Measurements from ENCODE around the gene S100A6.

DNA sequence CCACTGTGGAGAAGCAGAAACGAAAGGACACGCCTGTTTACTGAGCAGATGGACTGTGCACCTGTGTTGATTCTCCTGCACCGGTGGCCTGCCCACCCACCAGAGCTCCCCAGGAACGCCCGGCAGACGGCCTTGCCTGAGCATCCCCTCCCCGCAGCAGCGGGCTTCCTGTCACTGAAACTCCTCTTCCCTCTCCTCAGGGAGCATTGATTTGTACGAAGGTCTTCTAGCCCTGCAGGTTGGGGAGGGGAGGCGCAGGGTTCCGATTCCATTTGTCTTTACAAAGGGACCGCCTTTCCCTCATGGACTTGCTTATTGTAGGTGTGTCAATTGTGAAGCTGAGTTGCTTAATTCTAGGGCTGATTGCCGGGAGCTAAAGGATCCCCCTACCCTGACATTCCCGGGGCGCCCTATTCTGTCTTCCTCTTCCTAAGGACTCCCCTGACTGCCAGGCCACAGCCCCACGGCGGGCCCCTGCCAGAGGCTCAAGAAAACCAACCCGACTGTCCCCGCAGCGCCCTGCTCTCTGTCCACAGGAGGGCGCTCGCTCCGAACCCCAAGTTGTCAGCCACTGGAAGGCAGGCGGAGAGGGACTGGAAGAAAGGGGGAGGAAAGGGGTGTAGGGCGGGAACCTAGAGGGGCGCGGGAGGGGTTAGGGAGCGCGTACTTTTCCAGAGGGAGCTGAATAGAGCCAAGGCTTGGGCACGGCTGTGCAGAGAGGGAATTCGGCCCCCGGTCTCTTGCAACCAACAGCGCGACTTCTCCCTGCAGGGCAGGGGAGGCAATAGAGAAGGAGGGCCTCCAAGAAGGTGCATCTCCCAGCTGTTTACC, 2.8 kb downstream of the S100A6 start:
- TF ChIP-seq, protein P1, sequence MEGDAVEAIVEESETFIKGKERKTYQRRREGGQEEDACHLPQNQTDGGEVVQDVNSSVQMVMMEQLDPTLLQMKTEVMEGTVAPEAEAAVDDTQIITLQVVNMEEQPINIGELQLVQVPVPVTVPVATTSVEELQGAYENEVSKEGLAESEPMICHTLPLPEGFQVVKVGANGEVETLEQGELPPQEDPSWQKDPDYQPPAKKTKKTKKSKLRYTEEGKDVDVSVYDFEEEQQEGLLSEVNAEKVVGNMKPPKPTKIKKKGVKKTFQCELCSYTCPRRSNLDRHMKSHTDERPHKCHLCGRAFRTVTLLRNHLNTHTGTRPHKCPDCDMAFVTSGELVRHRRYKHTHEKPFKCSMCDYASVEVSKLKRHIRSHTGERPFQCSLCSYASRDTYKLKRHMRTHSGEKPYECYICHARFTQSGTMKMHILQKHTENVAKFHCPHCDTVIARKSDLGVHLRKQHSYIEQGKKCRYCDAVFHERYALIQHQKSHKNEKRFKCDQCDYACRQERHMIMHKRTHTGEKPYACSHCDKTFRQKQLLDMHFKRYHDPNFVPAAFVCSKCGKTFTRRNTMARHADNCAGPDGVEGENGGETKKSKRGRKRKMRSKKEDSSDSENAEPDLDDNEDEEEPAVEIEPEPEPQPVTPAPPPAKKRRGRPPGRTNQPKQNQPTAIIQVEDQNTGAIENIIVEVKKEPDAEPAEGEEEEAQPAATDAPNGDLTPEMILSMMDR (IDR thresholded peaks at IDR 0.05; ENCODE audit: poor library complexity, severe bottlenecking), result peak; percentile 44
- TF ChIP-seq TAF1 (IDR thresholded peaks at IDR 0.05; ENCODE audit: low read depth) (no peak), EZH2 (IDR thresholded peaks at IDR 0.05; ENCODE audit: borderline replicate concordance, insufficient read depth, low read length, poor library complexity, severe bottlenecking) (no peak)
- TF ChIP-seq, protein P2, sequence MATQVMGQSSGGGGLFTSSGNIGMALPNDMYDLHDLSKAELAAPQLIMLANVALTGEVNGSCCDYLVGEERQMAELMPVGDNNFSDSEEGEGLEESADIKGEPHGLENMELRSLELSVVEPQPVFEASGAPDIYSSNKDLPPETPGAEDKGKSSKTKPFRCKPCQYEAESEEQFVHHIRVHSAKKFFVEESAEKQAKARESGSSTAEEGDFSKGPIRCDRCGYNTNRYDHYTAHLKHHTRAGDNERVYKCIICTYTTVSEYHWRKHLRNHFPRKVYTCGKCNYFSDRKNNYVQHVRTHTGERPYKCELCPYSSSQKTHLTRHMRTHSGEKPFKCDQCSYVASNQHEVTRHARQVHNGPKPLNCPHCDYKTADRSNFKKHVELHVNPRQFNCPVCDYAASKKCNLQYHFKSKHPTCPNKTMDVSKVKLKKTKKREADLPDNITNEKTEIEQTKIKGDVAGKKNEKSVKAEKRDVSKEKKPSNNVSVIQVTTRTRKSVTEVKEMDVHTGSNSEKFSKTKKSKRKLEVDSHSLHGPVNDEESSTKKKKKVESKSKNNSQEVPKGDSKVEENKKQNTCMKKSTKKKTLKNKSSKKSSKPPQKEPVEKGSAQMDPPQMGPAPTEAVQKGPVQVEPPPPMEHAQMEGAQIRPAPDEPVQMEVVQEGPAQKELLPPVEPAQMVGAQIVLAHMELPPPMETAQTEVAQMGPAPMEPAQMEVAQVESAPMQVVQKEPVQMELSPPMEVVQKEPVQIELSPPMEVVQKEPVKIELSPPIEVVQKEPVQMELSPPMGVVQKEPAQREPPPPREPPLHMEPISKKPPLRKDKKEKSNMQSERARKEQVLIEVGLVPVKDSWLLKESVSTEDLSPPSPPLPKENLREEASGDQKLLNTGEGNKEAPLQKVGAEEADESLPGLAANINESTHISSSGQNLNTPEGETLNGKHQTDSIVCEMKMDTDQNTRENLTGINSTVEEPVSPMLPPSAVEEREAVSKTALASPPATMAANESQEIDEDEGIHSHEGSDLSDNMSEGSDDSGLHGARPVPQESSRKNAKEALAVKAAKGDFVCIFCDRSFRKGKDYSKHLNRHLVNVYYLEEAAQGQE (IDR thresholded peaks at IDR 0.05; ENCODE audit: borderline replicate concordance), result no peak

Data from neural cell (in vitro differentiated cells).